Measurements from ENCODE around the gene TNNC1. TPM values are rescaled to one million over a fixed set of nuclear protein-coding genes. Genes with fewer than 3 reads are reported as not detected.

The TNNC1 gene
- total RNA-seq, 4 donors from 2014 or later = 3.0 to 4.4 (median 3.4) TPM; not detected in 1

DNA sequence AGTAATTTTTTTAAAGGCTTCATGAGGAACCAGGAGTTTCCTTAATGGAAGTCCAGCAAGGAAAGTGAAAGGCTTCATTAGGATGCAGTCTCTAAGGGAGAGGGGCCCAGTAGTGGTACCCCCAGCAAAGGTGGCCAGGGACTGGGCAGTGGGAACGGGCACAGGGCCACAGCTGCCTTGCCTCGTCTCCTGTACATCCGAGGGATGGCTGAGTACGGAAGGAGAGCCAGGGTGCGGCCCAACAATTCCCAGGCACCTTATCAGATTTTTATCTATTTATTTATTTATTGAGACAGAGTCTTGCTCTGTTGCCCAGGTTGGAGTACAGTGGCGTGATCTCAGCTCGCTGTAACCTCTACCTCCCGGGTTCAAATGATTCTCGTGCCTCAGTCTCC, 23.4 kb downstream of the TNNC1 start:
- Histone ChIP-seq H3K4me3 (no peak overlapping the region), H3K36me3 (no peaks in the 10 kb centered on the region), H3K4me1 (no peaks in the 10 kb centered on the region), H3K27ac (no peak overlapping the region), H3K27me3 (no peaks in the 10 kb centered on the region), H3K9me3 (no peaks in the 10 kb centered on the region)
- TF ChIP-seq POLR2A (IDR thresholded peaks at IDR 0.05) = no peak
- TF ChIP-seq, protein P1, sequence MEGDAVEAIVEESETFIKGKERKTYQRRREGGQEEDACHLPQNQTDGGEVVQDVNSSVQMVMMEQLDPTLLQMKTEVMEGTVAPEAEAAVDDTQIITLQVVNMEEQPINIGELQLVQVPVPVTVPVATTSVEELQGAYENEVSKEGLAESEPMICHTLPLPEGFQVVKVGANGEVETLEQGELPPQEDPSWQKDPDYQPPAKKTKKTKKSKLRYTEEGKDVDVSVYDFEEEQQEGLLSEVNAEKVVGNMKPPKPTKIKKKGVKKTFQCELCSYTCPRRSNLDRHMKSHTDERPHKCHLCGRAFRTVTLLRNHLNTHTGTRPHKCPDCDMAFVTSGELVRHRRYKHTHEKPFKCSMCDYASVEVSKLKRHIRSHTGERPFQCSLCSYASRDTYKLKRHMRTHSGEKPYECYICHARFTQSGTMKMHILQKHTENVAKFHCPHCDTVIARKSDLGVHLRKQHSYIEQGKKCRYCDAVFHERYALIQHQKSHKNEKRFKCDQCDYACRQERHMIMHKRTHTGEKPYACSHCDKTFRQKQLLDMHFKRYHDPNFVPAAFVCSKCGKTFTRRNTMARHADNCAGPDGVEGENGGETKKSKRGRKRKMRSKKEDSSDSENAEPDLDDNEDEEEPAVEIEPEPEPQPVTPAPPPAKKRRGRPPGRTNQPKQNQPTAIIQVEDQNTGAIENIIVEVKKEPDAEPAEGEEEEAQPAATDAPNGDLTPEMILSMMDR (IDR thresholded peaks at IDR 0.05) = no peak
- intact Hi-C loops (cut with DNase I; ENCODE audit: low total_unique reads) = no loop called here
- DNase-seq = peak in 1 of 2 donors; percentile 6

DNA sequence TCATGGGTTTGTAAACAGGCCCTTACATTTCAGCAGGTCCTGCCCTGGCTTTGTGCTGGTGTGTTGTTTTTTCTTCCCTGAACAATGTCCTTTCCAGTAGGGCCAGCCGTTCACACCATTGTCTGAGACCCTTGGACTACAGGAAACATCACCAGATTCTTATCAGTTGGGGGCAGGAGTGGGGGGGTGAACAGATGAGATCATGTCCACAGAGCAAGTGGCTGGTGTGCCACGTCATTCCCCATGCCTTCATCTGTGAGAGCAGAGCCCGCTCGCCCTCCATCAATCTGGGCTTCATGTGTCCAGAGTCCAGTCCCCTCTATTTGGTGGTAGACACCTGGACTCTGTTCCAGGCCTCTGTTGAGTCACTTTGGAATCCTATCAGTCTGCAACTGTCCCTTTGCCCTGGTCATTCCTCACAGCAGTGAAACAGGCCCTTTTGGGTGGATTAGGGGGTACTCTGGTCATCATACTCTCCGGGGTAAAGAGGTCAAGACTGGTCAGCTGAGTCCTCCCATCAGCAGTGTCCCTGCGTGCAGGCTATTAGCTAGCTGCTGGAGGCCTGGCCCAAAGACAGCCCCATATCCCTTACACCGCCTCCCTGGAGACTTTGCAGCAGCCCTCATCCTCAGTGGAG, 23.9 kb downstream of the TNNC1 start:
- H3K27ac ChIP-seq = no peak overlapping the region
- no peaks in the 10 kb centered on the region for H3K4me1 ChIP-seq
- H3K27me3 ChIP-seq = no peaks in the 10 kb centered on the region
- H3K4me3 ChIP-seq = no peak overlapping the region
- H3K9me3 ChIP-seq = no peaks in the 10 kb centered on the region
- intact Hi-C loops (cut with DNase I; ENCODE audit: low total_unique reads) = no loop called here
- TF ChIP-seq, protein P1 (IDR thresholded peaks at IDR 0.05) = no peak
- TF ChIP-seq POLR2A (IDR thresholded peaks at IDR 0.05) = no peak
- no peaks in the 10 kb centered on the region for H3K36me3 ChIP-seq
- DNase-seq = peak; percentile 14 to 20

DNA sequence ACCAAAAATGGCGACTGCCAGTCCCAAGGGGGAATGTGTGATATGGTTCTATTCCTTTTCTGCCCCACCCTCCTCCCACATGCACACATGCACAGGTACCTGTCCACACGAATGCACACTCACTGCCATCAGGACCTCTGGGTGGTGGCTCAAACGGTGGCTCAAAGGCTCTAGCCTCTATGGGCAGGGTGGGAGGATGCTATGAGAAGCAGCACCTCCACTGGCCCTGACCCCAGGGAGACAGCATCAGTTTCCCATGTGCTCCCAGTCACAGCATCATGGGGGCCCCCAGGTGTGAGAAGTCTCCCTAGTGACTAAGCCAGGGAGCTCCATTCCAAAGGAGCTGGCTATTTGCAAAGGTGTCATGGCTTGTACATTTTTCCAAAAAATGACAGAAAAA, 24.8 kb downstream of the TNNC1 start:
- intact Hi-C loops (cut with DNase I; ENCODE audit: low total_unique reads) = no loop called here
- H3K27me3 ChIP-seq = no peaks in the 10 kb centered on the region
- DNase-seq = no peak
- no peak for TF ChIP-seq POLR2A (IDR thresholded peaks at IDR 0.05)
- TF ChIP-seq, protein P1 (IDR thresholded peaks at IDR 0.05) = no peak
- H3K4me1 ChIP-seq = no peaks in the 10 kb centered on the region
- H3K9me3 ChIP-seq = no peaks in the 10 kb centered on the region
- H3K4me3 ChIP-seq = no peak overlapping the region
- H3K36me3 ChIP-seq = no peaks in the 10 kb centered on the region
- no peak overlapping the region for H3K27ac ChIP-seq

DNA sequence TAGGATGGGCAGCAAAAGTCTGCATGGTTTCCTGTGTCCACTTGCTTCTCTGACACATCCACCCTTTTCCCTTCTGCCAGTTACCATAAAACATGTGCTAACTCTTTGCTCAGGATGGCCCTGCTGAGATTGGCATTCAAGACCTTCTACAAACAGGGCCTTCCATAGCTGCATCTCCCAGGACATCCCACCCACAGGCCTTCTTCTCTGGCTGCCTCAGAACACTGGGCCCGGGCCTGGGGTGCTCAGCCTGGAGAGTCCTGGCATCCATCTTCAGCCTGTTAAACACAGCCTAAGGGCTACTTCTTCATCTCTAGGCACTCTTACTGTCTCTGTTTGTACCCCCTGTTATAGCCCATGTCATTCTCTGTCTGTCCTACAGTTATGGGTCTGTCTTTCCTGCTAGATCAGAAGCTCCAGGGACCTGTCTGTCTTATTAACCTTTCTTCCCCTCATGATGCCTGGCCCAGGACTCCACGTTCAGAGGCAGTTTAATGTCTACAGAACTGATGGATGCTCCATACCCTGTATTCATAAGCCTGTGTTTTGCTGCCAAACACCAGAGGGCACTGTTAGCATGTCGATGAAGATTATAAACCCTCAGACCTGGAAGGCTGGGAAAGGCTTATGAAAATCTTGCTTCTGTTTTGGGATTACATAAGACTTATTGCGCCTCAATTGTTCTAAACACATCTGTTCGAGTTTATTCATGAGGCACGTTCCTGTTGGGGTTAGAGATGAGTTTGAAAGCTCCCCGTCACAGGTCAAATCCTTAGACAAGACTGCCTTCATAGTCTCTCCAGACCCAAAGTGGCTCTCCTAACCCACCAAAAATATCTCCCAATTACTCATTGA, 25.5 kb downstream of the TNNC1 start:
- intact Hi-C loops (cut with DNase I; ENCODE audit: low total_unique reads) = no loop called here
- Histone ChIP-seq H3K4me1 (no peaks in the 10 kb centered on the region), H3K4me3 (no peak overlapping the region), H3K36me3 (no peaks in the 10 kb centered on the region), H3K27ac (no peak overlapping the region), H3K27me3 (no peaks in the 10 kb centered on the region), H3K9me3 (no peaks in the 10 kb centered on the region)
- TF ChIP-seq POLR2A (IDR thresholded peaks at IDR 0.05) = no peak
- TF ChIP-seq, protein P1 (IDR thresholded peaks at IDR 0.05) = peak; percentile 63 to 84 (median 75)
- DNase-seq = peak; percentile 59 to 72

DNA sequence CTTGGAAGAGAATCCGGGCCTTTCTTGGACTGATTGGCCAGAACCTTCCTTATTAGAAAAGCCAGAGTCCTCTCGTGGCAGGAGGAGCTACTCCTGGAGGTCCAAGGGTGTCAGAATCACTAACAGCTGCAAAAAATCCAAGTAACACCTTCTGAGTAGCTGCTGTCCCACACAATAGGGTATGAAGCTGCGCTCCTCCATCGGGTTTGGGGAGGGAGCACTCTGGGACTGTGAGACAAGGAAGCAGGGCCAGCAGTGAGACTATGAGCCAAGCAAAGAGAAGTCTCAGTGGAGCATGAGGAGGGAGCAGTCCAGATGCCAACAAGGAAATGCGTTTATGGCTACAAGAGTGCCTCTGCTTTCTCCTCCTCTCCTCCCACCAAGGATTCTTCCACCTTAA, 30.7 kb downstream of the TNNC1 start:
- Histone ChIP-seq H3K27ac (no peak overlapping the region), H3K36me3 (no peaks in the 10 kb centered on the region), H3K4me3 (no peak overlapping the region), H3K27me3 (no peaks in the 10 kb centered on the region), H3K4me1 (no peaks in the 10 kb centered on the region), H3K9me3 (no peaks in the 10 kb centered on the region)
- intact Hi-C loops (cut with DNase I; ENCODE audit: low total_unique reads) = no loop called here
- no peak for DNase-seq
- no peak for TF ChIP-seq POLR2A (IDR thresholded peaks at IDR 0.05)
- TF ChIP-seq, protein P1 (IDR thresholded peaks at IDR 0.05) = no peak

Data from uterus (tissue), 4 donors.